ENCODE measurements around the gene NDC1.
"Not testable (repeated sequence)": the region's sequence is repeated elsewhere in the genome, so short reads cannot be mapped to it uniquely, and the experiment has no call there.

The NDC1 gene

DNA sequence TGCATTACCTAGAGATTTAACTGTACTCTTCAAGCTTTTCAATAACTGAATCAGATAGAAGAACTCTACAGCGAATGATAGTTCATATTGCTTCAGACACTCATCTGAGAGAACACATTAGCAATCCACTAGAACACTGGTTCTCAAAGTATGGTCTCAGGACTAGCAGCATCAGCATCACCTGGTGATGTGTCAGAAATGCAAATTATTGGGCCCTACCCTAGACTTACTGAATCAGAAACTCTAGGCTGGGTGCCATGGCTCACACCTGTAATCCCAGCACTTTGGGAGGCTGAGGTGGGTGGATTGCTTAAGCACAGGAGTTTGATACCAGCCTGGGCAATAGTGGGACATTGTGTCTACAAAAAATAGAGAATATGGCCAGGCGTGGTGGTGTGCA lies 74.2 kb downstream of the NDC1 start:
- no peak for DNase-seq (ENCODE audit: low read depth)

DNA sequence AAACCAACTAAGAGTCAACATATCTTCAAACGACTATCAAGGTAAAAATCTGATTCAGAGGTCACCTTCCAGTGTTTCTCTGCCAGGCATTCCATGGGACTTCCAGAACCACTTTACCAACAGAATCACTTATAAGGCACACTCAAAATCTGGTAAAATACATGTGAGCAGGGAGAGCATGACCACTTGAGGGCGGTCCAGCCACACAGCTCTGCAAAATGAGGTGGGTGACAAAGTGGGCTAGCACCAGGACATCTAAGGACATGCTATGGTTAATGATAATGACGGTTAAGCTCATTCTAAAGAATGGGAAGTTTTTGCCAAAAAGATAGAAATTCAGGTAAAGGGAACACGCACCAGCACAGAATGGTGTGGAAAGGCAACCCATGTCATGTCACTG lies 74.6 kb downstream of the NDC1 start:
- no peak for DNase-seq (ENCODE audit: low read depth)

DNA sequence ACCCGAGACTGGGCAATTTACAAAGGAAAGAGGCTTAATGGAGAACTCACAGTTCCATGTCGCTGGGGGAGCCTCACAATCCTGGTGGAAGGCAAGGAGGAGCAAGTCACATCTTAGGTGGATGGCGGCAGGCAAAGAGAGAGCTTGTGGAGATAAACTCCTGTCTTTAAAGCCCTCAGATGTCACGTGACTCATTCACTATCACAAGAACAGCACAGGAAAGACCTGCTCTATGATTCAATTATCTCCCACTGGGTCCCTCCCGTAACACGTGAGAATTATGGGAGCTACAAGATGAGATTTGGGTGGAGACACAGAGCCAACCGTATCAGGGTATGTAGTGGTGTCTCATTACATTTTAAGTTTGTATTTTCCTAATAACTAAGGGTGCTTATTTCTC lies 77.6 kb downstream of the NDC1 start:
- not testable (repeated sequence) for DNase-seq (ENCODE audit: low read depth)

DNA sequence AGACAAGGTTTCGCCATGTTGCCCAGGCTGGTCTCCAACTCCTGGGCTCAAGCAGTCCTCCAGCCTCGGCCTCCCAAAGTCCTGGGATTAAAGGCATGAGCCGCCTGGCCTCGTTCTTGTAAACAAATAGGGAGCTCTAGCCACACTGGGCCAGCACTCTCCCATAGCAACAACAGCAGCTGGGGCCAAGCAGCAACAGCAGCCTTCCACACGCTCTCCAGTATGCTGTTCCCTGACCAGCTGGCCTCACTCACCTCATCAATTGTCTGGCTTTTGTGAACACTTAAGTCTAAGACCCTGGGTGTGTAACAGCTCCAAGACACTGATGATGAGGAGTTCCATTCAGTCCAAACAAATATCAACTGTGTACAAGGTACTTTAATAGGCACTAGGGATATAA lies 82.2 kb downstream of the NDC1 start:
- no peak for DNase-seq (ENCODE audit: low read depth)

DNA sequence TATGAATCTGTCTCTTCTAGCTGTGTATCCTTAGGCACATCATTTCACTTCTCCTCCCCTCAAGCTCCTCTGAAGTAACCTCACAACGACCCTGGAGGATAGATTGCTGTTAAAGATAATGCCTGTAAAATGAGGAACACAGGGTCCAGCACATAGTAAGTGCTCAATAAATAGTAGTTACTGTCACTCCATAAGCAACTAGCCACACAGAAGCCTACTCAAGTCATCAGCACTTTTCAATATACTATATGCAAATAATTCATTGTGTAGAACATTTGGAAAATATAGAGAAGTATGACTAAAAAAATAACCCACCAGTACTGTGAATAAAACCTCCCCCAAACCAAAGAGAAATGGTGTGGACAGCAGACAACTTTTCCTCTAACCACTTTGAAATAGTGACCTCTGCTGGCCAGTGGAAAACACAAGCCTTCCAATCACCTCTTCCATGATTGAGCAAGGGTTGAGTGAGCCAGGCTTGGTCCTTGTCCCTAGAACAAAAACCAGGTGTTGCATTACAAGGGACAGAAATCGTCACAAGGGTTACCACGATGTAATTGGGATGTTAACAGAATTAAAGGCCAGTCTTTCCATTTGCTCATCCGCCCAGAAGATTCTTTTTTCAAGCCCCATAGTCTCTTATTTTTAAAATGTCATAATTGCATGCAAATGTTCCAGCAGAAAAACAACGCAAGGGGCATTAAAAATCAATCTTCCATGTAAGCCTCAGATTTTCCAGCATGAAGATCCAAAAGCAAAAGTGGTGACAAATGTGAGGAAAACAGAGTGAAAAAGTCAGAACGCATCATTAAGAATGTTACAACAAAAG lies 83.4 kb downstream of the NDC1 start:
- no peak for DNase-seq (ENCODE audit: low read depth)

DNA sequence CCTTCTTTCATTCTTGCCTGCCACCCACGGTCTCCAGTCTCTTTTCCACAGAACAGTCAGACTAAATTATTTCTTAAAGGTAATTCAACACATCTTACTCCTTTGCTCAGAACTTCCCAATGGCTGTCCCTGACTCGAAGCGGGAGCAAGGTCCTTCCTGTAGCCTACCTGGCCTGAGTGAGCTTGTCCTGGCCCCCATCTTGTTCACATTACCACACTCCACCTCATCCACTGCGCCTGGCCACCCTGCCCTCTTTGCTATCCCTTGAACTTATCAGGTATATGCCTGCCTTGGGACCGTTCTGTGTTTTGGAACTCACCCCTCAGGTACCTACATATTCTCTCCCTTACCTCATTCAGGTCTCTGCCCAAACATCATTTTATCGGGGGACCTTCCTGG lies 85.8 kb downstream of the NDC1 start:
- DNase-seq (ENCODE audit: low read depth), result no peak

DNA sequence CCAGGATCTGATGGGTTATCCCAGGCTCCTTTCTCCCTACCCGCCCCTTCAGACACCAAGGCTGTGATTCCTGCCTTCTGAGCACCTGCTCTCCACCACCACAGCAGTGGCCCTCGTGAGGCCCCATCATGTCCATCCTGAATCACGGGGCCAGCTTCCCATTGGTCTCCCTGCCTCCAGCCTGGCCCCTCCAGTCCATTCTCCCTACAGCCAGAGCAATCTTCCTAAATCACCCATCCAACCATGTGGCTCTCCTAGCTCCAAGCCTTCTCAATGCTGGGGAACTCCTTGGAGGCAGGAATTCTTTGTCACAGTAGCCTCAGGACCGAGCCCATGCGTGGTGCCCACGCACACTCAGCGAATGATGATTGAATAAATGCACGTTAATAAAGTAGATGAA lies 90.3 kb downstream of the NDC1 start:
- no peak for DNase-seq (ENCODE audit: low read depth)

DNA sequence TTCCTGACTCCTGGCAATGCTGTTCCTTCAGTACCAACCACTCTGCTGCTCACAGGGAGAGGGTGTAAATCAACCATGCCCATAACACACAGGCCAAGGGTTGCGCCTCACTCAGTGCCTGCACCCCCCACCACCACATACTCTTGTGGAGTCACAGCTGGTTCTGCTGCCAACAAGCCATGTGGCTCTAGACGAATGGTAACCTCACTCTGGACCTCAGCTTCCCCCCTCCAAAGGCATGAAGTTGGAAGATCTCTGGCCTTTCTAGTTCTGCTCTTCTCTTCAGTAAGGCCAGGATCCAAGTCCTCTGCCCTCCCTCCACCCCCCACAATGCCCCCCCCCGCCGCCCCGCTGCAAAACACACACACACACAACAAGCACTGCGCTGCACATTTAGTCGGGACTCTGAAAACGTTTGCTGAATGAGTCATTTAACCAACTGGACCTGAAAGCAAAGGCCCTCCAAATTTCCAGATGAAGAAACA lies 97.4 kb downstream of the NDC1 start:
- DNase-seq (ENCODE audit: low read depth), result no peak

DNA sequence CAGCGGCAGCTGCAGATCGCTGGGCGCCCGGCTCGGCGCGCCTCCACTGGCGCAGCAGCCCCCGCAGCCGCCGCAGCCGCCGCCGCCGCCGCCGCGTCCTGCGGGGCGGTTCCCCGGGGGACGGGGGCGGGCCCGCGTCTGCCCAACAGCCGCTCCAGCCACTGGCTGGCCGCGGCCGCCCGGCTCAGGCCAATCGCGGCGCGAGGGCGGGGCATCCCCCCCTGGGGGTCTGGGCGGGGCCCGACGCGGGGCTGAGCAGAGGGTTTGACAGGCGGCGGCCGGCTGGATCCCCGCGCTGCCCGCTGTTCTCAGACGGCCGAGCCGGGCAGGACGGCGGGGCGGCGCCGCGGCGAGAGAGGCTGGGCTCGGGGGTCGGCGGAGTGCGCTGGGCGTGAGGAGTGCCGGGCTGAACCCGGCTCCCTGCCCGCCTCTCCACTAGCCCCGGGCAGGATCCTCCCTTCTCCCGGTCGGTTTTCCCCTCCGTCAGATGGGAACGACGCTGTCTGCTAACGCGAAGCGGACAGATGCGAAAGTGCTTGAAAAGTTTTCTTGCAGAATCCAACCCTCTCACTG lies 98.9 kb downstream of the NDC1 start, which contains the start of gene GLIS1:
Gene GLIS1 (minus strand): TSS at position 56 of the 573 bp plus-strand sequence. CDS start 1,100 bp downstream, outside the sequence.
- DNase-seq (ENCODE audit: low read depth), result peak; percentile 52

DNA sequence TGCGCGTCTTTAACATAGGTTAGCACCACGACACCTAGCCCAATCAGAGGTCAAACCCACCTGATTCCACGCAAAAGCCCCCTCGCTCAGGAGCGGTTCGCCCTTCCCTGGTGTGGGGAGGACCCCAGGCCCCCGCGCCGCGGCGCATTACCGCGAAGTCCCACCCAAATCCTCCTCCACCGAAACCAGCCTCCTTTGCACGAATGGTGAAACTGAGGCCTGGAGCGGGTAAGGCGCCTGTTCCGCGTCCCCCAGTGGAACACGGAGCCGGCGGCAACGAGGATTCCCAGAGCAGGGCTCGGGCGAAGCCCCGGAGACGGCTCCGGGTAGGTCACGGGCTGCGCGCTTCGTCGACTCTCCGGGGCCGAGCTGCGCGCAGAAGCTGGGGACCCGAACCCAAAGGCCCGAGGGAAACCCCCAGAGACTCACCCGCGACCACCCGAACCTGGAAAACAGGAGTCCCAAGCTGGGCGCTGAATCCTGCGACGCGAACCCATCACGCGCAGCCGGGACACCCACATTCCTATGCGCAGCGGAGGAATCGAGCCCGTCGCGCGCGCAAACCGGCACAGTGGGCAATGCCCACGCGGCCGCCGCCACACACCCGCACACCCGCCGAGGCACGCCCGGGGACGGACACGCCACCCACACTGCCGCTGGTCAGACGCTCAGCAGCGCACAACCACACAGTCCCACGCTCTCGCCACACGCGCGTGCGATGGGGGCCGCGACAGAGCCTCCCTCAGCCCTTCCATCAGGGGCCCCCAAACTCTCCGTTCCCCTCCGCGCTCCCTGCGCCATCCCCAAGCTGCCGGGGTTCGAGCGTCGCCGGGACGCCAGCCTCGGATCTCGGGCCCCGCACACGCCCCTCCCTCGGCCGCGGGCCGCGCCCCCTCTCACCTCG lies 99.6 kb downstream of the NDC1 start:
- DNase-seq (ENCODE audit: low read depth), result no peak

DNA sequence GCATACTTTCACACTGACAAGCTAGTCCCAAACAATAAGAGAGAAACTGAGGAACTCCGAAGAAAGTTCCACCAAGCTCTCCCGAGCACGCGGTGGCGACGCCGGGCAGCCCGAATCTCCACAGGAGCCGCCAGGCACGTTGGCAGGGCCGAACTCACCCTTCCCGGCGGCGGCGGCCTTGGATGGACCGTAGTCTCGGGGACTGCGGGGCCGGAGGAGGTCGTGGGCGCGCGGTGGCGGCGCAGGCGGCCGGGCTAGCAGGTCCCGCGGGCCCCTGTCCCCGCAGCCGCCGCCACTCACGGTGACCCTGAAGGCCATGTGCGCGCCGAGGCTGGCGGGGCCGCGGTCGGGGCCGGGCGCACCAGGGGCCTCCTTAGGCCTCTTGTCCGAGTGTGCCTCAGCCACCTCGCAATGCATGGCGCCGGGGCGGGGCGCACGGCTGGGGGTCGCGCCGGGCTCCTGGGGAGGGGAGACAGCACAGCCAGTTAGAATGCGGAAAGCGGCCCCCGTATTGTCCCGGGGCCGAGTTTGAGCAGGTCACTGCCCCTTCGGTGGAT lies 100.4 kb downstream of the NDC1 start:
- no peak for DNase-seq (ENCODE audit: low read depth)

DNA sequence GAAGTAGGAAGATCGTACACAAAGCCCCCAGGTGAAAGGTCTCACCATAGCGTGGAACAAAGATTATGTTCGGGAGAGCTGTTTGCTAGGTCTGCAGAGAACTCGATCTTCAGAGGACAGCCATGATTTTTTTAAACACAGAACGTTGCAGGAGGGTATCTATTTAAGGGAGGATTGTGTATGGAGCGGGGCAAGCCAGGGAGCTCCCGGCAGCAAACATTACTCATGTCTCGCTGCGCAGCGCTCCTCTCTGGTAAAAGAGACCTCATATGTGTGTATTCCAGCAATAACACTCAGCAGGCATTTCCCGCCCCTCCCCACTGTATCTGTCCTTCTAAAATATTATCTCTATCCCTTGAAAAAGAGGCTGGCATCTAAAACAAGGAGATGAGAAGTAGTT lies 101.8 kb downstream of the NDC1 start:
- no peak for DNase-seq (ENCODE audit: low read depth)

DNA sequence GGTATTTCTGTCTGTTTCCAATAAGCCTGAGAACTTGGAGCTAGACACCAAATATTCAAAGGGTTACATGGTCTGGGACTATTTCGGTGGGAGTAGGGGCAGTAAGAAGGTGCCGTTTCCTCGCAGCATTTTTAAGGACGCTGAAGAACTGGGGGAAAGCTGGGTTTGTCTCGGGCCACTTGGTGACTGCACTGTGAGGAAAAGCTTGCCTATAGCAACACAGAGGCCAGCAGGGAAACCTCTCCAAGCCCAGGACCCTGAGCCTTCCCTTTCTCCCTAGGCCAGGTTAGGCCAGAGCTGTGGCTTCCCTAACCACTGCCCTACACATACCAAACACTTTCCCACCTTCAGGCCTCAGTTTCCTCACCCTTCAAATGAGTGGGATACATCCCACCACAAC lies 102.4 kb downstream of the NDC1 start:
- DNase-seq (ENCODE audit: low read depth), result no peak

DNA sequence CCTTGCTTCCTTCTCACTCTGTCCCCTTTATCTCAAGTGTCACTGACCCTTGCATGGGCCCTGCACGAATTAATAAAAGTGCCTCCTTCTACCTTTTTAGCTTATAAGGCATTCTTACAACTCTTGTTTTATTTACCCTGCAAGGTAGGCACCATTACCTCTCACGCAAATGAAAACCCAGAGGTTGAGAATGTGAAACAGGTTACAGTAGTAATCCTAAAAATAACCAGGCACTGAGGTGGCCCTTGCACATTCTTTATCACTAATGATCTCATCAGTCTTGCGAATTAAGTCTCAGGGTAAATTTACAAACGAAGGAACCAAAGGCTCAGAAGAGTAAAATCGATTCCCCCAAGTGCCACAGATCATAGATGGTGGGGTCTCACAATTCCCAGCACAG lies 102.8 kb downstream of the NDC1 start:
- no peak for DNase-seq (ENCODE audit: low read depth)

DNA sequence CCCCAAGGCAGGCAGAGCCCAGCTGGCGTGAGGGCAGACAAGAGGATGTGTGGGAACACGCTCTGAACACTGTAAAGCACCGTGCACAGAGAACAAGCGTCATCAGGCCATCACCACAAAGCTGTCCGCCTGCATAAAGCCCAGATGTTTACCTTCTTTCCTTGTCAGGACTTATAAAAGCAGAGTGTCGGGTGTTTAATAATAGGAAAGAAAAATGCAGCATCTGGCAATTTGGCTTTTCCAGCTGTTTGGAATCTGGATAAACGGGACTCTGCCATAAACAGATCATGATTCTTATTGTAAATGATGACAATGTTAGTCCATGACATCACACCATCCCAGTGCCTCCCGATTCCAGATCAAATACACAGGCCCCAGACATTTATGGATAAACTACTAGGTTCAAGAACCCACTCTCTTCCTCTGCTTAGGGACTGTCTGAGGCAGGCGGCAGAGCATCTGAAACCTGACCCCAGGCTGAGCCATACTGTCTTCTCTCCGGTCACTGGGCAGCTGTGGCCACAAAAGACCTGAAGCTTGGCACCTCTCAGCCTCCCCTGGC lies 103.4 kb downstream of the NDC1 start:
- DNase-seq (ENCODE audit: low read depth), result no peak

DNA sequence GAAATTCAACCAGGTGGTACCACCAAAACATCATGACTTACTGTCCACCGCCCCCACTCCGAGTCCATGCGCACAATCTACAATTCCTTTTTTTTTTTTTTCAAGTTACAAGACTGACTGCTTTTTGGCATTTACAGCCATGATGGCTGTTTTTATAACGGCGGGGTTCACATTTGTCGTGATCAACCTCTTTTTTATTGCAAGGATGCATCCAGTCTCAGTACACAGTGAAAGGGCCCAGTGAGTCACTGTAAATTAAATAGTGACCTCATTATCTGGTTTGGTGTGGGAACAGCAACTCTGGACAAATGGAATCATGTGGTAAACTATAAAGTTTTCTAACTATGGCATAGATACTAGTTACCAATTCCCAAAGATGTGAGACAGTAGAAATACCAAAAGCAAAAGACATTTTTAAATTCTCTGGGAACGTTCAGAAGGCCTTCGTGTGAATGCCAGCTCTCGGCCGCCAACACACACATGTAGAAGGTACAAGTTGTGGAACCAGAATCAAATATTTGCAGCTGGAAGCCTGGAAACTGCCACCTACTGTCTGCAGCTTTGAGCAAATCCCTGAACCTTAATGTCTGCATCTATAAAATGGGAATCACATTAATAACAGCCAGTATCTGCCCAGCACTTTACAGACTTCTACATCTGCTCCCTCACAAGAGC lies 104.0 kb downstream of the NDC1 start:
- no peak for DNase-seq (ENCODE audit: low read depth)

DNA sequence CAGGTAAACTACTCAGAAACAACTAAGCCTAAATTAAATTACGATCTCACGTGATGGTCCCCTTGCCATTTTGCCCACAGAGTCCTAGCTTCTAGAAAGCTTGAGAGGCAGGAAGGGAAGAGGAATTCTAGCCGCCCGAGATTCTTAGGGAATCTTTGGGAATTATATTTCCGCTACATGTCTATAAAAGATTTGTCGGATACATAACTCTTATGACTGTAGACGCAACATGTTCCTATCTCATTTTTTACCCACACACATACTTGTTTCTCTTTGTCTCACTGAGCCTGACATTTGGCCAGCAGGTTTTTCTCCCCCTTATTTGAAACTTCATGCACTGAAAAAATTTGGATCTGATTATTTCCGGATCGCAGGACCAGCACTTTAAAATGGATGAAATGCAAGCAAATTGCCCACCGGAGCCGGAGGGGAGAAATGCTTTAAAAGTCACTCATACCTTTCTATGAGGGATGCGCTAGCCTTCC lies 104.6 kb downstream of the NDC1 start:
- DNase-seq (ENCODE audit: low read depth), result no peak

DNA sequence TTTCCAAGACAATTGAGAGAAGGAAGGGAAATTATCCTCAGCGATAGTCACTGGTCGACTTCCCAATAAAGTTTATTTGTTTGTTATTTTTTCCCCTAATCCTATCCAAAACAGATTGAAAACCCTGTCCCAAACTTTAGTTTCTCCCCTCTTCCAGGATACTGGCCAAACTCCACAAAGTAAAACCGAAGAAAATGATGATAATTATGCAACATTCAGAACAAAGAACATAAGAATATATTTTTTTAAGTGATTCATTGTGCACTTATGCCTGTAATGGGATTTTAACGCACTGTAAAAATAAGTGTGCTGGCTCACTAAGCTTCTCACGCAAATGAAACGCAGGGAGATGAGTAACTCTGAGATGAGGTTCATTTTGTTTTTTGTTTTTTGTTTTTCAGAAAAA lies 105.2 kb downstream of the NDC1 start:
- DNase-seq (ENCODE audit: low read depth), result no peak

DNA sequence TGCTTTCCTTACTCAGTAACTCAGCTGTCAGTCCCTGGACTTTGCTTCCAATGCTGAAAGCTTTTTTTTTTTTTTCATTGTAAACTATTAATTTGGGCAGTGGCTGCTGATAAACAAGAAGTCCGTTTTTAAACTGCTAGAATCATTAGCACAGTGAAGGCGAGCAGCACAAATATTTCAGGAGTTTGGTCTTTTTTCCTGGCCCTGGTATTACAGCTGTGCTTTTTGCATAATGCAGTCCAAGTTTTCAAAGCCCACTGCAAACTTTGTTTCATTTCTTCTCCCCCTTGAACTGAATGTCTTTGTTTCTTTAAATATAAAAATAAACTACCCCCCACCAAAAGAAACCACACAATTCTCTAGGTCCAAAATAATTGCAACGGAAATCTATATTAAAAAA lies 105.7 kb downstream of the NDC1 start:
- DNase-seq (ENCODE audit: low read depth), result no peak

DNA sequence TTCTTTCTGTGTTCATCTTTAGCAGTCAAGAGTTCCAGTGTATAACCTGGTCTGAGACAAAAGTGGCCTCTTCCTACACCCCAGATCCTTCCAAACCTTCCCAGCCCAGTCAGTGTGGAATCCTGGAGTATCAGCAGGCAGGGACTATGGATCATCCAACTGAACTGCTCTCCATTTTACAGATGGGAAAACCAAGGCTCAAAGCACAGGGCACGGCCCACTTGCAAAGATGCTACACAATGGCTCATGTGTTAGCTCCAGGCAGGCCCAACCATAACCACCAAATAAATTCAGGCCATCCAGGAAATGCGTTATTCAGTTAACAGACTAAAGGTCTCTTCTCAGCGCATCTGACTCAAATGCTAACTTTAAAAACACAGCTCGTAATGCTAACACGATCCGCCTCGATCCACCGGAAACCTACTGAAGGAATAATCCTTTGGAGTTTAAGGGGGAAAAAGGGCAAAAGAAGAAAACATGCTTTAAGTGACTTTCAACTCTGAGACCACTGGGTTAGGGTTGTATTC lies 106.3 kb downstream of the NDC1 start:
- no peak for DNase-seq (ENCODE audit: low read depth)

DNA sequence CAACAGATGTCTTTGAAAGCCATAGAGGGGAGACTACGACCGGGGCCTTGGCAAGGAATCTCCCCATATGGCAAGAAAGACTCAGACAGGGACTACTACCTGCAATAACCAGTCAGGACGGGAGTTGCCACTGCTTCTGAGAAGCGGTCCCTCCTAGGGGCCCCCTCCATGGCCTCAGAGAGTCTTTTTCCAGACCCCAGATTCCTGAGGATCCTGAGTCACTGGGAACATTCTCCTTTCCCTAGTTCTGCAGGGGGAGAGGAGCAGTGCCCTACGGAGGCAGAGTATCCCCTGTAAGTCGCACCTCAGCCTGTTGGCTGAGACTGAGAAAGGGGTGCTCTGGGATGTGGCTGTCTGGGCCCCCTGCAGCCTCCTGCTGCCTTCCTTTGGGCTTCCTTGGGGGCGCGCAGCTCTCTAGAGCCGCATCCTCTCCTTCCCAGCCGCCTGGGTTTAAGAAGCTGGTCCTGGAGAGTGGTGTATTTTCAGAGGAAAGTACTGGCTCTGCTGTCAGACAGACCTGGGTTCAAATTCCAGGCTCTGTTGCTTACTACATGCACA lies 107.0 kb downstream of the NDC1 start:
- no peak for DNase-seq (ENCODE audit: low read depth)

Measured in activated T-cell treated with anti-CD3 and anti-CD28 coated beads for 24 hours (primary cell).